ENCODE data around the gene SMPD4.
"Not testable (repeated sequence)": the region's sequence is repeated elsewhere in the genome, so short reads cannot be mapped to it uniquely, and the experiment has no call there.

- TF ChIP-seq, protein P1, sequence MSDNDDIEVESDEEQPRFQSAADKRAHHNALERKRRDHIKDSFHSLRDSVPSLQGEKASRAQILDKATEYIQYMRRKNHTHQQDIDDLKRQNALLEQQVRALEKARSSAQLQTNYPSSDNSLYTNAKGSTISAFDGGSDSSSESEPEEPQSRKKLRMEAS (IDR thresholded peaks at IDR 0.05) = not testable (repeated sequence)
- TF ChIP-seq ZFP36 (IDR thresholded peaks at IDR 0.05; ENCODE audit: borderline replicate concordance, partially characterized antibody); CTCF (IDR thresholded peaks at IDR 0.05); EP300 (IDR thresholded peaks at IDR 0.05); CEBPB (IDR thresholded peaks at IDR 0.05); JUNB (IDR thresholded peaks at IDR 0.05); MAZ (IDR thresholded peaks at IDR 0.05; ENCODE audit: borderline replicate concordance, low read depth, low read length); RCOR1 (IDR thresholded peaks at IDR 0.05; ENCODE audit: low read depth, low read length); ESRRA (IDR thresholded peaks at IDR 0.05; ENCODE audit: borderline replicate concordance, low read length); BCL3 (IDR thresholded peaks at IDR 0.05); POLR2AphosphoS2 (conservative IDR thresholded peaks at IDR 0.05; ENCODE audit: low read length); POLR2A (IDR thresholded peaks at IDR 0.05; ENCODE audit: low read length): not testable (repeated sequence)
- TF ChIP-seq, protein P2, sequence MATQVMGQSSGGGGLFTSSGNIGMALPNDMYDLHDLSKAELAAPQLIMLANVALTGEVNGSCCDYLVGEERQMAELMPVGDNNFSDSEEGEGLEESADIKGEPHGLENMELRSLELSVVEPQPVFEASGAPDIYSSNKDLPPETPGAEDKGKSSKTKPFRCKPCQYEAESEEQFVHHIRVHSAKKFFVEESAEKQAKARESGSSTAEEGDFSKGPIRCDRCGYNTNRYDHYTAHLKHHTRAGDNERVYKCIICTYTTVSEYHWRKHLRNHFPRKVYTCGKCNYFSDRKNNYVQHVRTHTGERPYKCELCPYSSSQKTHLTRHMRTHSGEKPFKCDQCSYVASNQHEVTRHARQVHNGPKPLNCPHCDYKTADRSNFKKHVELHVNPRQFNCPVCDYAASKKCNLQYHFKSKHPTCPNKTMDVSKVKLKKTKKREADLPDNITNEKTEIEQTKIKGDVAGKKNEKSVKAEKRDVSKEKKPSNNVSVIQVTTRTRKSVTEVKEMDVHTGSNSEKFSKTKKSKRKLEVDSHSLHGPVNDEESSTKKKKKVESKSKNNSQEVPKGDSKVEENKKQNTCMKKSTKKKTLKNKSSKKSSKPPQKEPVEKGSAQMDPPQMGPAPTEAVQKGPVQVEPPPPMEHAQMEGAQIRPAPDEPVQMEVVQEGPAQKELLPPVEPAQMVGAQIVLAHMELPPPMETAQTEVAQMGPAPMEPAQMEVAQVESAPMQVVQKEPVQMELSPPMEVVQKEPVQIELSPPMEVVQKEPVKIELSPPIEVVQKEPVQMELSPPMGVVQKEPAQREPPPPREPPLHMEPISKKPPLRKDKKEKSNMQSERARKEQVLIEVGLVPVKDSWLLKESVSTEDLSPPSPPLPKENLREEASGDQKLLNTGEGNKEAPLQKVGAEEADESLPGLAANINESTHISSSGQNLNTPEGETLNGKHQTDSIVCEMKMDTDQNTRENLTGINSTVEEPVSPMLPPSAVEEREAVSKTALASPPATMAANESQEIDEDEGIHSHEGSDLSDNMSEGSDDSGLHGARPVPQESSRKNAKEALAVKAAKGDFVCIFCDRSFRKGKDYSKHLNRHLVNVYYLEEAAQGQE (IDR thresholded peaks at IDR 0.05) = not testable (repeated sequence)
These were observed 46.6 kb upstream of the SMPD4 start for GRCh38 chr2:130228005-130228404.
